Neuron (in vitro differentiated cells): ENCODE results near the gene STX8.

Experiments used
- H2AFZ ChIP-seq: one replicate; pipeline ENCODE4 v1.6.1; 2013; ENCODE audit warnings: low read depth, mild to moderate bottlenecking, inconsistent platforms, low read length, moderate library complexity
- H3K27me3 ChIP-seq: one replicate; pipeline ENCODE4 v1.6.1; 2013; ENCODE audit warnings: low read length; ENCODE audit not compliant: insufficient read depth
- H3K36me3 ChIP-seq: one replicate; pipeline ENCODE4 v1.6.1; 2013; ENCODE audit warnings: low read length; ENCODE audit not compliant: insufficient read depth
- H3K4me1 ChIP-seq: one replicate; pipeline ENCODE4 v1.6.1; 2013; ENCODE audit warnings: low read length; ENCODE audit not compliant: insufficient read depth
- H3K4me3 ChIP-seq: 2 replicates; pipeline ENCODE4 v1.5.1; 2013; ENCODE audit warnings: mild to moderate bottlenecking, low read length, moderate library complexity
- H3K9me3 ChIP-seq: one replicate; pipeline ENCODE4 v1.6.1; 2013; ENCODE audit warnings: low read length

The STX8 gene

DNA sequence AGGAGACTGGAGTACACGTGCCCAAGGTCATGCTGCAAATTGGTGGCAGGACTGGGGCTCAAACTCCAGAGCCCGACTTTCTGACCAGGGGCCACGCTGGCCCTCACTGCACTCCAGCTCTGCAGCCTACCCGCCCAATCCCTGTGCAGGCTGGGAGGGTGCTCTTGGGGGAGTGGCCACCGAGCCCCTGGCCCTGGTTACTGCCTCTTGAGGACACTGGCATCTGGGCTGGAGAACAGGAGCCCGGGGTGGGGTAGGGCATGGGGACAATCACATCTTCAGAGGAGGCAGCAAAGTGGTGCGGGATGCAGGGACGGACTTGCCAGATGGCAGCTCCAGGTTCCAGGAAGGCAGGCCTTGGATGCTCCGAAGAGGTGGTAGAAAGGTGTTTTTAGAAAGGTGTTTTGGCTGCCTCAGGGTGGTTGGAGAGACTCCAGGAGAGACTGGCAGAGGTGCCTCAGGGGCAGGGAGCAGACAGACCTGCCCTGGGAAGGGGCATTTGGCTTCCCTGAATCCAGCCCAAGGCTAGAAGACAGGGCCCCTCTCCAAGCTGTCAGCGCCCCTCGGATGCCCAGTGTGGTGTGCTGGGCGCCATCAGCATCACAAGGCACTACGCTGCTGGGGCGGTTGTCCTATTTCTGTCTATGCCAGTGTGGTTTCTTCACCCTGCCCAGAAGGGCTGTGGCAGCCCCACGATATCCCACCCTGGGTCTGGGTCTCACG lies 333.7 kb downstream of the STX8 start:
- H3K4me1 ChIP-seq, result peaks cover 47% of the 10 kb centered on the region
- H3K36me3 ChIP-seq, result no peaks in the 10 kb centered on the region
- H3K4me3 ChIP-seq, result no peak overlapping the region

DNA sequence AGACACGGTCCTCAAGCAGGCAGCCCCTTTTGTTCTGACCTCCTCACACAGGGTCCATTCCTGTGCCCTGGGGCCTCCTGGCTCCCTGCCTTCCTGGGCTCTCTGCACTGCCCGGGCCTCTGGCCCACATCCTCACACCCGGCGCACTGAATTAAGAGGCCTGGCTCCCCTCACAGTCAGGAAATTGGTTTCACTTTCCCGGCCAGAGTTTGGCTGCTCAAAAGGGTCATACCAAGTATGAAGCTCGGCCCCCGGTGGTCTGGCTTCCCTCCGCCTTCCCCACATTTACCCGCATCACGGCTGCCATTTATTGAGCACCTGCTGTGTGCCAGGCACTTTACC lies 334.3 kb downstream of the STX8 start:
- H3K36me3 ChIP-seq, result no peaks in the 10 kb centered on the region
- peaks cover 49% of the 10 kb centered on the region for H3K4me1 ChIP-seq

More for the DNA sequence above, 333.7 kb downstream of the STX8 start:
- Histone ChIP-seq H3K9me3 (peaks cover 2% of the 10 kb centered on the region), H3K27me3 (no peaks in the 10 kb centered on the region), H2AFZ (no peak overlapping the region)

DNA sequence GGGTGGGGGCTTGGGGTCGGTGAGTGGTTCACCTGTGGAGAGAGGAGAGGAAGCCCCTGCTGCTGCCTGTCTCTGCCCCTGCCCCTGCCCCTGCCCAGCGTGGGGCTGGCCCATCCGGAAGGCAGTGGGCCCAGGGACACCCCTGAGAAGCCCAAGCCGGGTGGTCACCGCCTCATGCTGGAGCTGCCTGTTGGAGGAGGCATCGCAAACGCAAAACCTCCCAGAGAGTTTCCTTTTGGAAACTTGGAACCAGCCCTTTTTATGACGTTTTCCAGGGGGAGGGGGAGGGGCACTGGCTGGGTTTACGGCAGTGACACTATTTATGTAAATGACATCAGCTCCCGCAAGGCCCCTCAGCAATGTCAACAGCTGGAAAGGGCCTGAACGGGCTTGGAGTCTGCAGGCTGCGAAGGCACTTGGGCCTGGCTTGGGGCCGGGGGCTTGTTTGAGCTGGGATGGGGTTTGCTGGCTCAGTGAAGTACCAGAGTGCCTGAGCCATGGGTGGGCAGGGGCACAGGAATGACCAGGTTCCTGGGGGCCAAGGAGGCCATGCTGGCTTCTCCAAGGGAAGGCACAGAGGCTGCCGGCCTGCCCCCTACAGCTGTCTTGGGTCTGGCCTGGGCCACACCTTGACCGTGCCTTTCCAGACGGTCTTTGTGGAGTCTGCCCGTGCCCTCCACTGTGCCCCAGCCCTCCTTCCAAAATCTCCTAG lies 334.8 kb downstream of the STX8 start:
- Histone ChIP-seq H3K27me3 (no peaks in the 10 kb centered on the region), H3K9me3 (peaks cover 3% of the 10 kb centered on the region), H2AFZ (no peak overlapping the region), H3K4me1 (peaks cover 45% of the 10 kb centered on the region), H3K4me3 (no peak overlapping the region), H3K36me3 (no peaks in the 10 kb centered on the region)

More for the DNA sequence above, 334.3 kb downstream of the STX8 start:
- Histone ChIP-seq H3K4me3 (no peak overlapping the region), H3K27me3 (no peaks in the 10 kb centered on the region), H2AFZ (no peak overlapping the region), H3K9me3 (peaks cover 3% of the 10 kb centered on the region)

DNA sequence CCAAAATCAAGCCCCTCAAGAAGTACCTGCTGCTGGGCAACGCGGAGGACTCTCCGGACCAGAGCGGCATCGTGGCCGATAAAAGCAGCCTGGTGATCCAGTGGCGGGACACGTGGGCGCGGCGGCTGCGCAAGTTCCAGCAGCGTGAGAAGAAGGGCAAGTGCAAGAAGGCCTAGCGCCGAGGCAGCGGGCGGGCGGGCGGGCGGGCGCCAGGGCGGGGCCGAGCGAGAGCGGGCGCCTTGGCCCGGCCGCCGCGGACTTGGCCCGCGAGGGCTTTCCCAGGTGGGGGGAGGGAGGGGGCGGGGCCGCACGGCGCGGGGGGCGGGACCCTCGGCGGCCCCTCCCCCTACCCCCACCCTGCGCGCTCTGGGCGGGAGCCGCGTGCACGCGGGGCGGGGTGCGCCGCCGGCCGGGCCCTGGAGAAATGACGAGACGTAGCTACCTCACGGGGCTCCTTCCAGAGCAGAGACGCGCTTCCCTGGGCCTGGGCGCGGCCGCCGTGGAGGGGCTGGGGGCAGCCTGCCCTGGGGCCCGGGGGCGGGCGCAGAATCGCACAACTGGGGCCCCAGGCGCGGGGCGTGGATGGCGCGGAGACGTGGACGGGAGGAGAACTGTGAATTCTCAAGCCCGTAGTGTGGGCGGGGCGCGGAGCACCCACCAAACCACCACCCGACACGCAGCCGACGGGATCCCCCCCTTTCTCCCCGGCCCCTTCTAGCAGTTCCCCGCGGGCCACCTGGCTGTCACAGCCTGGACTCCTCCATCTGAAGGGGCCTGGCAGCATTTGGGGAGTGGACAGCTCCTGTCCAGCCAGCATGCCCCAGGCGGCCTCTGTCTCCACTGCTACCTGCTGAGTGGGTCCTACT lies 335.6 kb downstream of the STX8 start:
- H3K4me3 ChIP-seq, result no peak overlapping the region
- H2AFZ ChIP-seq, result no peak overlapping the region
- H3K9me3 ChIP-seq, result peaks cover 3% of the 10 kb centered on the region
- no peaks in the 10 kb centered on the region for H3K27me3 ChIP-seq
- peaks cover 45% of the 10 kb centered on the region for H3K4me1 ChIP-seq
- no peaks in the 10 kb centered on the region for H3K36me3 ChIP-seq

DNA sequence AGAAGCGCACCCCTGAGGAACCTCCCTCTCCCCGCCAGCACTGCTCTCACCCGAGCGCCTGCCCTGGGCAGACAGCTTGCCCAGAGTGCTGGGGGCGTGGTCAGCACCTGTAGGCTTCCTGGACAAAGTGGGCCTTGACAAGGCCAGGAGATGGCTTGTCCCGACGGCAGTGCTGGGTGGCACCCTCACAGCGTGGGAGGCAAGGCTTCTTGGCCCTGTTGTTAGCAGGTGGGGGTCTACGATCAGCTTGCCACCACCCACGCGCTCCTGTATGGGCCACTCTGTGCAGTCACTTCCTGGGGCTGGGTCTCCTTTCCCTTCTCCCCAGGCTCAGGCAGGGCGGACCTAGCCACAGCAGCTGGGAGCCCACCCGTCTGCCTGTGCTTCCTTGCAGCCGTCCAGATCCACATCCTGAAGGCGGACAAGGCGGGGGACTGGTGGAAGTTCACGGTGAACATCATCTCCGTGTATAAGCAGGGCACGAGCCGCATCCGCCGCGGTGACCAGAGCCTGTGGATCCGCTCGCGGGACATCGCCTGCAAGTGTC lies 336.3 kb downstream of the STX8 start:
- Histone ChIP-seq H3K4me3 (no peak overlapping the region), H3K4me1 (peaks cover 45% of the 10 kb centered on the region)

DNA sequence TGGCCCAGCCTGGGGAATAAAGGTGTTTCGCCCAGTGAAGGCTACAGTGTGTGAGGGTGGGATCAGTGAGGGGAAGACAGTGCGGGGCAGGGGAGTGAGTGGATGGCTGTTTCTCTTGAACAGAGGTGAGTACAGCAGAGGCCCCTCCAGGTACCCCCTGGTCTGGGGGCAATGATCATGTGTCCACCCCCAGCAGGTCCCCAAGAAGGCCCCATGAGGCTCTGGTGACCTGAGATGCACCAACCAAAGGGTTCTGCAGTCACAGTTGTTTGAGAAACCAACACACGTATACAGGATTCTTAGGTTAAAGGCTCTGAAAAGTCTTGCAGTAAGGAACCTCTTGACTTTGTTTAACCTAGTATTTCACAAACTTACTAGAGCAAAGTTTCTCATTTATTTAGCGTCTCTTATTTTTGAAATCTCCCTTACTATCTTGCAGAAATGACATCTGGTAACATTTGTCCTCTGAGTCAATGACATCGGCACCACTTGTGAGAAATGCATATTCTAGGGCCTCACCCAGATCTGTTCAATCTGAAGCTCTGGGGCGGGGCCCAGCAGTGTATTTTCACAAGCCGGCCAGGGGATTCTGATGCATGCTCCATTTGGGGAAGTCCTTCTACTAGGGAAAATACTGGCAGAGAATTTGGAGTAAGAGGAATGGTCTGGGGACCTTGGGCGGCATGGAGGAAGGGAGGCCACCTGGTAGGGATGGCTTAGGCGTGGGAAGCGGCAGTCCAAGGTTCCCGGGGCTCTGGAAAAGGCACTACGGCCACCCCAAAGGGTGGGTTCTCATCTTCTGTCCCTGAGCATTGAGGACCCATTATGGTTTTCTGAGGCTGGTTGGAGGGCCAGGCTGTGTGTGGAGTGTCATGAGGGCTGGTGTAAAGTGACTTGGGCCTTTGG lies 337.0 kb downstream of the STX8 start:
- H3K4me3 ChIP-seq, result no peak overlapping the region
- no peaks in the 10 kb centered on the region for H3K27me3 ChIP-seq
- H3K36me3 ChIP-seq, result no peaks in the 10 kb centered on the region
- H3K9me3 ChIP-seq, result peaks cover 3% of the 10 kb centered on the region
- H2AFZ ChIP-seq, result no peak overlapping the region
- peaks cover 45% of the 10 kb centered on the region for H3K4me1 ChIP-seq

More for the DNA sequence above, 336.3 kb downstream of the STX8 start:
- Histone ChIP-seq H2AFZ (no peak overlapping the region), H3K27me3 (no peaks in the 10 kb centered on the region), H3K36me3 (no peaks in the 10 kb centered on the region), H3K9me3 (peaks cover 3% of the 10 kb centered on the region)

DNA sequence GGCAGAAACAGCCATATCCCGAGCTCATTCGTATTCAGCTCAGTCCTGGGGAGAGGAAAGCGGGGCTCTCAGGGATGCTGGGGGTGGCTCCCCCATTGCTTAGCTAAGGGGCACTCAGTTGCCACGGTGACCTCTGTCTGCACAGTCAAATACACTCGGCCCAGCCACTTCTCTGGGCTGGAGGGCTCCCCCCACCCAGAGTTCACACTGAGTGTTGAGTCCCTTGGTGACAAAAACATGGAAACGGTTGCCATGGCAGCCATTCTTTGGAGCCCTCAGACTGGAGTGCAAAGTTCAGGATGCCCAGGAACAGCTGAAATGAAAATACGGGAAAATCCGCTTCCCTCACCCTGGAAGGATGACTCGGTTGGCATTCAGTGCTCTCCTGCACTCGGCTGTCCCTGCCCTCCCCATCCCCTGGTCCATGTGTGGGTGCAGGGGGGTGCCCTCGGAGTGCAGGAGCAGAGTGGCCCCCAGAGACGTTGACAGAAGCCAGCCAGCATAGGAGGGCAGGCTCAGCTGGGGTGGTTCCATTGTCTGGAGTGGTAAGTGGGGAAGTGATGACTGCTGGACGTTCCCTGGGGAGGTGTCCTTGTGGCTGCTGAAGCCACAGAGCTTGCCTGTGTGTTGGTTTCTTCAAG lies 337.8 kb downstream of the STX8 start:
- no peak overlapping the region for H3K4me3 ChIP-seq
- H3K4me1 ChIP-seq, result peaks cover 45% of the 10 kb centered on the region
- H3K27me3 ChIP-seq, result no peaks in the 10 kb centered on the region
- peaks cover 3% of the 10 kb centered on the region for H3K9me3 ChIP-seq
- no peaks in the 10 kb centered on the region for H3K36me3 ChIP-seq
- no peak overlapping the region for H2AFZ ChIP-seq

DNA sequence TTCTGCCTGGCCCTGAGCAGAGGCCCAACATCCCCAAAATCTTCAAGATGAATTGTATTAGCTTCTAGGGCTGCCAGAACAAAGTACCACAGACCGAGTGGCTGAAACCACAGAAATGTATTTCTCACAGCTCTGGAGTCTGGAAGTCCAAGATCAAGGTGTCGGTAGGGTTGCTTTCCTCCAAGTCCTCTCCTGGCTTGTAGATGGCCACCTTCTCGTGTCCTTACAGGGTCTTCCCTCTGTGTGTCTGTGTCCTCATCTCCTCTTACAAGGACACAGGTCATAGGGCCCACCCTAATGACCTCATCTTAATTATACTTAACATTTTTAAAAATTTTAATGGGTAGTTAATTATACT lies 338.6 kb downstream of the STX8 start:
- Histone ChIP-seq H3K36me3 (no peaks in the 10 kb centered on the region), H3K27me3 (no peaks in the 10 kb centered on the region), H2AFZ (no peak overlapping the region), H3K4me1 (peaks cover 41% of the 10 kb centered on the region), H3K9me3 (peaks cover 3% of the 10 kb centered on the region), H3K4me3 (no peak overlapping the region)

DNA sequence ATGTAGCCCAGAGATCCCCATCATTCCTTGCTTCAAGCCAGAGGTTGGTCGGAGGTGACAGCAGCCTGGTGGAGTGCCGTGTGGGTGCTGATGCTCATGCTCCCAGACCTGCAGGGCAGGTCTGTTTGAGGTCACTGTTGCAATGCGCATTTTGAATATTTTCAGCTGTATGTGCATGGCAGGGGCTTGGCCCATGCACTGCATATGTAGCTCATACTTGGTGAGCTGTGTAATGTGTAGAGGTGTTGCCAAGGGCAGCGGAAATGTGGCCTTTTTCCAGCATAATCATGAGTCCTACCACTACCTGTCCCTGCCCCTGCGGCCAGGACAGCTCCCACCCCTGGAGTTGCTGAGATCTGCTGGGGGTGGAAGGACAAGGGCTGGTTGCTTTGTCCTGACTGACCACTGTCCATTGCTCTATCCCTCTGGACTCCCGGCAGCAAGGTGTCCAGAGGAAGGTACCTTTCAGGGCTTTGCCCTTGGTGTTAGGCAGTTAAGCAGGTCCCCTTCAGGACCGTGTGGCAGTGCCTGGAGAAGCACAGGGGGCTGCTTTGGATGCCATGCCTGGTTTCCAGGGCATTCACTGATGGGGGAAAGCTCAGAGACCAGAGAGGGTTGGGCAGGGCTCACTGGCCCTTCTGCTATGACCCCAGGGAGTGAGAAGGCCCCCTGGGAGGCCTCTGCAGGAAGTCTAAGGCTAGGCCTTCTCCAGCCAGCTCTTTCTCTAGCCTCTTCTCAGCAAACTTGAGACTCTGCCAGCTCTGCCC lies 339.2 kb downstream of the STX8 start:
- H3K4me1 ChIP-seq, result peaks cover 41% of the 10 kb centered on the region
- no peak overlapping the region for H3K4me3 ChIP-seq
- no peaks in the 10 kb centered on the region for H3K36me3 ChIP-seq
- H2AFZ ChIP-seq, result no peak overlapping the region
- peaks cover 3% of the 10 kb centered on the region for H3K9me3 ChIP-seq
- no peaks in the 10 kb centered on the region for H3K27me3 ChIP-seq

DNA sequence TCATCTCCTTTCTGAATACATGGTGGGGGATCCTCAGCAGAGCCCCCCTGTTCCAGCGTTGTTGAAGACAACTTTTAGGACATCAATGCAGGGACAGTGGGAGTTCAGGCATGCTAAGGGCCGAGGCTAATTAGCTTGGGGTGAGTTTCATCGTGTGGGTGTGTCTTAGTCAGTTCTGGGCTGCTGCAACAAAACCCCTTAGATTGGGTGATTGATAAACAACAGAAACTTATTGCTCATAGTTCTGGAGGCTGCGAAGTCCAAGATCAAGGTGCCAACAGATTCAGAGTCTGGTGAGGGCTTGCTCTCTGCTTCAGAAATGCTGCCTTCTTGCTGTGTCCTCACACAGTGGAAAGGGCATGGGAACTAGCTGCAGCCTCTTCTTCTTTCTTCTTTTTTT lies 340.3 kb downstream of the STX8 start:
- Histone ChIP-seq H3K27me3 (no peaks in the 10 kb centered on the region), H2AFZ (no peak overlapping the region), H3K4me1 (peaks cover 31% of the 10 kb centered on the region), H3K4me3 (no peak overlapping the region), H3K36me3 (no peaks in the 10 kb centered on the region), H3K9me3 (peaks cover 3% of the 10 kb centered on the region)

DNA sequence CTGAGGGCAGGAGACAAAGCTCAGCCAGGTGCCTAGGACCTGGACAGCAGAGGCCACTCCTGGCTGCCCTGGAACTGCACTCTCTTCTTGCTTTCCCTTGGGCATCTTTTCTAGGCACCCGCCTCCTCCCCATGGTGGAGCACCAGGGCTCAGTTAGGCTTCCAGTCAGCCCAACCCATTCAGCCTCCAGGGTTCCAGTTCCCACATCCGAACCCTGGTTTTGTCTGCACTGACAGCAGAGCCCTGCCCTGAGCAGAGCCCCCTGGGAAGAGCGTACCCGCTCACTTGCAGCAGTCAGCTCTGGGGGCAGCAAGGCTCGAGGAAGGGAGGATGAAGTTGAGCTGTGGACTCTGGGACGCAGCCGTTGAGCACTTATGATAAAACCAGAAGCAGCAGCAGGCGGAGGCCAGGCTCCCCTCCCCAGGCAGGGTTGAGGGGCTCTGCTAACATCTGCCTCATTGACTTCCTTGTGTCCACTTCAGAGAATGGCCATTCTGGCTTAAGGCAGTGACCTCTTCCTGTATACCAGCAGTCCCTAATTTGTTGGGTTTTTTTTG lies 341.2 kb downstream of the STX8 start:
- Histone ChIP-seq H3K27me3 (no peaks in the 10 kb centered on the region), H3K4me3 (no peak overlapping the region), H3K4me1 (peaks cover 28% of the 10 kb centered on the region), H3K9me3 (peaks cover 3% of the 10 kb centered on the region), H3K36me3 (no peaks in the 10 kb centered on the region), H2AFZ (no peak overlapping the region)
